ENCODE measurements around the gene CACNG5. TPM values are rescaled to one million over a fixed set of nuclear protein-coding genes. Genes with fewer than 3 reads are reported as not detected.

CACNG5 gene
- total RNA-seq, 1 donor from 2014 or later = not detected

- Mint-ChIP-seq H3K4me1 (ENCODE audit: low read depth, unreplicated experiment) (no peaks in the 10 kb centered on the region), H3K36me3 (ENCODE audit: low read depth, unreplicated experiment) (no peaks in the 10 kb centered on the region), H3K9me3 (ENCODE audit: unreplicated experiment) (peaks cover 8% of the 10 kb centered on the region), H3K27ac (ENCODE audit: unreplicated experiment) (no peak overlapping the region), H3K27me3 (ENCODE audit: low read depth, unreplicated experiment) (peaks cover 45% of the 10 kb centered on the region), H3K4me3 (ENCODE audit: unreplicated experiment) (no peak overlapping the region)
- Histone ChIP-seq H4K20me1 (ENCODE audit: insufficient read depth, low read length) (no peaks in the 10 kb centered on the region), H3K9me3 (ENCODE audit: insufficient read depth, low read depth, low read length) (no peaks in the 10 kb centered on the region), H3K79me2 (ENCODE audit: insufficient read depth, low read length) (no peaks in the 10 kb centered on the region), H3K27me3 (ENCODE audit: insufficient read depth, low read length) (peaks cover 5% of the 10 kb centered on the region), H3K27ac (ENCODE audit: low read depth, low read length) (no peak overlapping the region), H3K36me3 (ENCODE audit: insufficient read depth, low read length) (no peaks in the 10 kb centered on the region), H3K4me2 (ENCODE audit: low read length) (no peak overlapping the region), H3K9ac (ENCODE audit: low read length) (no peak overlapping the region), H3K4me1 (ENCODE audit: insufficient read depth, low read length) (peaks cover under 1% of the 10 kb centered on the region), H3K4me3 (ENCODE audit: insufficient read depth, low read depth, low read length) (no peak overlapping the region), H2AFZ (ENCODE audit: low read depth, low read length) (no peak overlapping the region)
- FAIRE-seq (no peak), DNase-seq (ENCODE audit: low read depth) (no peak)
- TF ChIP-seq EZH2 (IDR thresholded peaks at IDR 0.05; ENCODE audit: insufficient read depth, low read length) (no peak), CTCF (IDR thresholded peaks at IDR 0.05; ENCODE audit: insufficient read depth, low read depth, low read length) (no peak)
Measured at GRCh38 chr17:66910651-66911285, 75.9 kb downstream of the CACNG5 start.

DNA sequence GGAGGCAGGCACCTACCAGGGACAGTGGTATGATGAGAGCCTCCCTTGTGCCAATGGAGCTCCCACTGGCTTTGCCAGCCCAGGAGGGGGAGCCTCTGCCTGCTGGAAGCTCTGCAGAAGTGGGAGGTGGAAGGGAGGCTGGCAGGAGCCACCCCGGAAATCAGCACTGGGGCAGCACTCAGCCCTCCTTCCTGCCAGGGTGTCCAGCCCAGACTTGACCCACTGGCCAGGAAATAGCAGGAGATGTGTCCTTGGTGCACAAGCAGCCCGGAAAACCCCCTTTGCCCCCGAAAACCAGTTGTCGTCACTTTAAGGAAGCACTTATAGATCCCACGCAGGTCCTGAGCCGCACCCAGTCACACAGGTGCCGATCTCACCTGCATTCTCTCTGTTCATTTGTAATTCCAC lies 80.3 kb downstream of the CACNG5 start:
- H3K27ac Mint-ChIP-seq (ENCODE audit: unreplicated experiment) = no peak overlapping the region
- FAIRE-seq (no peak), DNase-seq (ENCODE audit: low read depth) (no peak)
- H3K9me3 ChIP-seq (ENCODE audit: insufficient read depth, low read depth, low read length) = no peaks in the 10 kb centered on the region
- H3K4me1 Mint-ChIP-seq (ENCODE audit: low read depth, unreplicated experiment) = no peaks in the 10 kb centered on the region
- H3K27ac ChIP-seq (ENCODE audit: low read depth, low read length) = no peak overlapping the region
- H2AFZ ChIP-seq (ENCODE audit: low read depth, low read length) = no peak overlapping the region
- TF ChIP-seq CTCF (IDR thresholded peaks at IDR 0.05; ENCODE audit: insufficient read depth, low read depth, low read length) = no peak
- TF ChIP-seq EZH2 (IDR thresholded peaks at IDR 0.05; ENCODE audit: insufficient read depth, low read length) = no peak
- H3K9ac ChIP-seq (ENCODE audit: low read length) = no peak overlapping the region
- H3K4me1 ChIP-seq (ENCODE audit: insufficient read depth, low read length) = no peaks in the 10 kb centered on the region
- H3K4me2 ChIP-seq (ENCODE audit: low read length) = no peak overlapping the region
- no peak overlapping the region for H3K4me3 Mint-ChIP-seq (ENCODE audit: unreplicated experiment)
- peaks cover 41% of the 10 kb centered on the region for H3K27me3 Mint-ChIP-seq (ENCODE audit: low read depth, unreplicated experiment)
- H3K9me3 Mint-ChIP-seq (ENCODE audit: unreplicated experiment) = peaks cover 10% of the 10 kb centered on the region
- no peak overlapping the region for H3K4me3 ChIP-seq (ENCODE audit: insufficient read depth, low read depth, low read length)
- H3K27me3 ChIP-seq (ENCODE audit: insufficient read depth, low read length) = peaks cover 7% of the 10 kb centered on the region
- H3K36me3 Mint-ChIP-seq (ENCODE audit: low read depth, unreplicated experiment) = no peaks in the 10 kb centered on the region
- H3K36me3 ChIP-seq (ENCODE audit: insufficient read depth, low read length) = no peaks in the 10 kb centered on the region
- no peaks in the 10 kb centered on the region for H3K79me2 ChIP-seq (ENCODE audit: insufficient read depth, low read length)
- no peaks in the 10 kb centered on the region for H4K20me1 ChIP-seq (ENCODE audit: insufficient read depth, low read length)

DNA sequence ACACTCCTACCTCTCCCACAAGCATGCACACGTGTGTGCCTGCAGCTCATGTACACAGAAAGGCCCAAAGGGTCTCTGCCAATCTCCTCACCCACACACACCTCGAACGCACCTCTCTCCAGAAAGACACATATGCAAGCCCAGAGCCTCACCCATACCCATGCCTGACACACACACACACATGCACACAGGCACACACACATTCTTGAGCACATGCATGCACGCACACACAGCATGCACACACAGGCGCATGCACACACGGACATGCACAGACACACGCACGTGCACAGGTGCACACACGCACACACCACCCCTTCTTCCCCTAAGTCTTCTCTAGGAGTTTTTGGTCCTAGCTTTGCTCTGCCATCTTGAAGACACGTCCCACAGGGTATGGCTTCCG lies 80.9 kb downstream of the CACNG5 start:
- TF ChIP-seq CTCF (IDR thresholded peaks at IDR 0.05; ENCODE audit: insufficient read depth, low read depth, low read length) (no peak), EZH2 (IDR thresholded peaks at IDR 0.05; ENCODE audit: insufficient read depth, low read length) (no peak)
- no peak overlapping the region for H3K27ac Mint-ChIP-seq (ENCODE audit: unreplicated experiment)

More for the DNA sequence above, 80.9 kb downstream of the CACNG5 start:
- H3K27me3 Mint-ChIP-seq (ENCODE audit: low read depth, unreplicated experiment) = peaks cover 46% of the 10 kb centered on the region
- H3K27ac ChIP-seq (ENCODE audit: low read depth, low read length) = no peak overlapping the region
- H3K27me3 ChIP-seq (ENCODE audit: insufficient read depth, low read length) = peaks cover 7% of the 10 kb centered on the region
- H3K4me1 Mint-ChIP-seq (ENCODE audit: low read depth, unreplicated experiment) = no peaks in the 10 kb centered on the region
- H3K9me3 ChIP-seq (ENCODE audit: insufficient read depth, low read depth, low read length) = no peaks in the 10 kb centered on the region
- no peak overlapping the region for H2AFZ ChIP-seq (ENCODE audit: low read depth, low read length)
- no peaks in the 10 kb centered on the region for H3K79me2 ChIP-seq (ENCODE audit: insufficient read depth, low read length)
- no peaks in the 10 kb centered on the region for H3K4me1 ChIP-seq (ENCODE audit: insufficient read depth, low read length)
- DNase-seq (ENCODE audit: low read depth) = no peak
- no peaks in the 10 kb centered on the region for H3K36me3 ChIP-seq (ENCODE audit: insufficient read depth, low read length)
- no peaks in the 10 kb centered on the region for H4K20me1 ChIP-seq (ENCODE audit: insufficient read depth, low read length)
- no peaks in the 10 kb centered on the region for H3K36me3 Mint-ChIP-seq (ENCODE audit: low read depth, unreplicated experiment)
- H3K9me3 Mint-ChIP-seq (ENCODE audit: unreplicated experiment) = peaks cover 10% of the 10 kb centered on the region
- H3K4me3 ChIP-seq (ENCODE audit: insufficient read depth, low read depth, low read length) = no peak overlapping the region
- FAIRE-seq = no peak
- no peak overlapping the region for H3K9ac ChIP-seq (ENCODE audit: low read length)
- H3K4me2 ChIP-seq (ENCODE audit: low read length) = no peak overlapping the region
- H3K4me3 Mint-ChIP-seq (ENCODE audit: unreplicated experiment) = no peak overlapping the region

Data from astrocyte (in vitro differentiated cells and primary cell).